Lung (tissue), 12 donors: ENCODE measurements around the gene IQGAP2. TPM values are rescaled to one million over a fixed set of nuclear protein-coding genes. Genes with fewer than 3 reads are reported as not detected.
A peak's percentile ranks its signal among the peaks of the same experiment; 100 is the strongest.

ENCODE experiments used
- ATAC-seq: fragments of 200-7000 bp; cut with Tn5 transposase; one replicate; pipeline ENCODE4 v1.9.1; 2020; ENCODE audit warnings: moderate number of reproducible peaks; ENCODE audit not compliant: insufficient read depth, low FRiP score
- DNase-seq, 3 donors: peaks; one replicate each; pipeline ENCODE4 v3.0.0-alpha.2; 2013 to 2017
- H3K27ac ChIP-seq, 2 donors: one replicate each; pipeline ENCODE4 v1.5.1; 2013; ENCODE audit warnings: mild to moderate bottlenecking in 2 of 2, moderate library complexity in 2 of 2, control low read depth in 1 of 2, inconsistent platforms in 1 of 2, low read depth in 1 of 2, low read length in 1 of 2
- H3K27me3 ChIP-seq, 3 donors: one replicate each; pipeline ENCODE4 v1.5.1; 2013; ENCODE audit warnings: low read length in 2 of 3; ENCODE audit not compliant: control insufficient read depth in 3 of 3, insufficient read depth in 3 of 3
- H3K36me3 ChIP-seq, 4 donors: one replicate each; pipeline ENCODE4 v1.5.1; 2013; ENCODE audit warnings: low read length in 4 of 4, mild to moderate bottlenecking in 1 of 4, moderate library complexity in 1 of 4; ENCODE audit not compliant: control insufficient read depth in 4 of 4, insufficient read depth in 4 of 4
- H3K4me1 ChIP-seq, 5 donors: one replicate each; pipeline ENCODE4 v1.5.1; 2013; ENCODE audit warnings: low read length in 5 of 5, mild to moderate bottlenecking in 2 of 5, moderate library complexity in 1 of 5; ENCODE audit not compliant: control insufficient read depth in 5 of 5, insufficient read depth in 5 of 5
- H3K4me3 ChIP-seq: one replicate; pipeline ENCODE4 v1.5.1; 2013; ENCODE audit warnings: mild to moderate bottlenecking, control low read depth, moderate library complexity
- H3K9ac ChIP-seq, 2 donors: one replicate each; pipeline ENCODE4 v1.5.1; 2013; ENCODE audit warnings: low read length in 2 of 2, control low read depth in 1 of 2; ENCODE audit not compliant: insufficient read depth in 1 of 2
- H3K9me3 ChIP-seq, 4 donors: one replicate each; pipeline ENCODE4 v1.5.1; 2013; ENCODE audit warnings: low read length in 3 of 4, mild to moderate bottlenecking in 1 of 4, moderate library complexity in 1 of 4; ENCODE audit not compliant: control insufficient read depth in 4 of 4, insufficient read depth in 3 of 4
- CTCF ChIP-seq: IDR thresholded peaks from 2 replicates; pipeline ENCODE4 v1.5.1; 2012; ENCODE audit warnings: mild to moderate bottlenecking; ENCODE audit errors: control extremely low read depth, extremely low read depth
- WGBS, 2 donors: extraction: QIAGEN DNeasy Blood & Tissue Kit; methylation state at CpG; one replicate each; pipeline ENCODE4 v1.1.7; 2013; 5-methylcytosine and 5-hydroxymethylcytosine counted together
- polyA plus RNA-seq, 2 donors: library from polyadenylated mRNA; stranded (reverse); fragments of 200-250 nt; gene quantifications; one replicate each; pipeline ENCODE4 v1.2.1, GENCODE V29; 2013
- total RNA-seq, 2 donors: library from RNA; depleted of rRNA in 1 of 2; stranded (reverse); fragments of >200 nt in 1 of 2; gene quantifications; one replicate each; pipeline ENCODE4 v1.2.1, GENCODE V29; 2014 to 2021
- donor health status: control.
- donor health status: control.
- donor health status: Bipolar disorder and iron deficiency.
- donor health status: healthy.
- donor health status: DM: yes; HTN: yes; CAD: no.

IQGAP2 gene
- total and polyA plus RNA-seq, 4 donors = 6.0 to 33.6 (median 13.7) TPM

GRCh38 chr5:76445830-76446229 lies 42.7 kb downstream of the IQGAP2 start:
- no peak overlapping the region for H3K27ac ChIP-seq
- no peaks in the 10 kb centered on the region for H3K36me3 ChIP-seq
- no peaks in the 10 kb centered on the region for H3K9me3 ChIP-seq
- H3K9ac ChIP-seq = no peak overlapping the region
- no peak for TF ChIP-seq CTCF
- WGBS, 2 donors = 69 to 80% methylated on average over 5 of the region's 5 CpGs
- no peak overlapping the region for H3K4me3 ChIP-seq
- ATAC-seq (no peak), DNase-seq (no peak)
- H3K27me3 ChIP-seq = no peaks in the 10 kb centered on the region
- H3K4me1 ChIP-seq = peaks cover 0 to 31% (median 3%) of the 10 kb centered on the region in 5 donors

DNA sequence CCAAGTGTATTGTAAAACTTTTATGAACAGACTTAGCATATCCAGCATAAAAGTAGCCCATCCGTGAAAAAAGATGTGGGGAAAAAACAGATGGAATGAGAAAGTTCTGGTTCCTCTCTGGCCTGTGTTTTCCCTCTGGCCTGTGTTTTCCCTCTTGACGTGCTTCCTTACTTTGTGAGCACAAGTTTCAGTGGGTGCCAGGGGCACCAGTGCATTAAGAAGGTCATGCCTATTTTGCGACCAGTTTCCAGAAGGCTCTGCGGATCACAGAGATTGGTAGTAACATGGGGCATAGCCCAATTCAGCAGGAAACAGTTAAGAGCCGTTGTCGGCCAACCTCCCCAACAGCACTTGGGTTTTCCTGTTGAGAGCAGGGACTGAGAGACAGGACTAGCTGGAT lies 43.7 kb downstream of the IQGAP2 start:
- Histone ChIP-seq H3K9ac (no peak overlapping the region), H3K27me3 (no peaks in the 10 kb centered on the region), H3K36me3 (no peaks in the 10 kb centered on the region), H3K9me3 (no peaks in the 10 kb centered on the region), H3K4me1 (peaks cover 0 to 31% (median 3%) of the 10 kb centered on the region in 5 donors), H3K4me3 (no peak overlapping the region), H3K27ac (no peak overlapping the region)
- 74 to 87% methylated on average over 6 of the region's 6 CpGs for WGBS, 2 donors
- TF ChIP-seq CTCF = no peak
- ATAC-seq = no peak
- no peak for DNase-seq

DNA sequence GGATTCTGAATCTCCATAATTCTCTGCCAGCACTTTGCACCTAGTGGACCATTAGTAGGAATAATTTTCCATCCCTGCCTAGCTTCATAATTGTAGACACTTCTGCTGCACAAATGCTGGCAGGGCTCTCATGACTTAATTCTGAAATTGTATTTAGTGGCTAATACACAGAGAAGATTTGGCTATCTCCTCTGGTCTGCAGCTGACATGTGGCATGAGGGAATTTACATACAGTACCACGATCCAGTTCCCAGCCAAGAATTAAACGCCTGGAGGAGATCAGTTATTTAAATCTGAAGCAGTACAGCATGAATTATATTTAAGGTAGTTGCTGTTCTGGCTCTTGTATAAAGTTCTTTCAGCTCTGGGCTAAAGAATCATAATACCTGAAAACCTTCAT lies 46.5 kb downstream of the IQGAP2 start:
- Histone ChIP-seq H3K27me3 (no peaks in the 10 kb centered on the region), H3K4me1 (peaks cover 0 to 13% (median 3%) of the 10 kb centered on the region in 5 donors), H3K9ac (no peak overlapping the region), H3K27ac (no peak overlapping the region), H3K36me3 (no peaks in the 10 kb centered on the region), H3K9me3 (no peaks in the 10 kb centered on the region), H3K4me3 (no peak overlapping the region)
- WGBS, 2 donors = 45 to 49% methylated on average over 2 of the region's 2 CpGs
- no peak for TF ChIP-seq CTCF
- no peak for ATAC-seq
- peak in 1 of 3 donors; percentile 11 for DNase-seq

GRCh38 chr5:76450054-76450453 lies 47.0 kb downstream of the IQGAP2 start:
- DNase-seq = peak; percentile 22 to 69 (median 54)
- Histone ChIP-seq H3K9ac (no peak overlapping the region), H3K9me3 (no peaks in the 10 kb centered on the region), H3K4me1 (peaks cover 0 to 10% (median 3%) of the 10 kb centered on the region in 5 donors), H3K4me3 (no peak overlapping the region), H3K36me3 (no peaks in the 10 kb centered on the region), H3K27ac (no peak overlapping the region), H3K27me3 (no peaks in the 10 kb centered on the region)
- TF ChIP-seq CTCF = no peak
- 12 to 17% methylated on average over 3 of the region's 3 CpGs for WGBS, 2 donors
- ATAC-seq = no peak
